ENCODE results near the gene MTMR3.

The MTMR3 gene

DNA sequence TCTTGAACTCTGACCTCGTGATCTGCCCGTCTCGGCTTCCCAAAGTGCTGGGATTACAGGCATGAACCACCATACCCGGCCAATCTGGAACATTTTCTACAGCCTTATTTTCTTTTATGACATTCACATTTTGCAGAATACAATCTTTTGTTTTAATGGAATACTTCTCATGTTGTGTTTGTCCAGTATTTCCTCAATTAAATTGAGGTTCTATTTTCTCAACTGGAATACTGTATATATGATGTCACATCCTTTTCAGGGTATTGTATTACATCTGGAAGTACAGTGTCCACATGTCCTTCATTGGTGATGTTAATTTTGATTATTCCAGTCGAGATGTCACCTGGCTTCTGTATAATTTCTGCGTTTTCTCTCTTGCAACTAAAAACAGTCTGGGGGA lies 106.5 kb downstream of the MTMR3 start:
- no peak for DNase-seq (ENCODE audit: low read depth)
- TF ChIP-seq, protein P1, sequence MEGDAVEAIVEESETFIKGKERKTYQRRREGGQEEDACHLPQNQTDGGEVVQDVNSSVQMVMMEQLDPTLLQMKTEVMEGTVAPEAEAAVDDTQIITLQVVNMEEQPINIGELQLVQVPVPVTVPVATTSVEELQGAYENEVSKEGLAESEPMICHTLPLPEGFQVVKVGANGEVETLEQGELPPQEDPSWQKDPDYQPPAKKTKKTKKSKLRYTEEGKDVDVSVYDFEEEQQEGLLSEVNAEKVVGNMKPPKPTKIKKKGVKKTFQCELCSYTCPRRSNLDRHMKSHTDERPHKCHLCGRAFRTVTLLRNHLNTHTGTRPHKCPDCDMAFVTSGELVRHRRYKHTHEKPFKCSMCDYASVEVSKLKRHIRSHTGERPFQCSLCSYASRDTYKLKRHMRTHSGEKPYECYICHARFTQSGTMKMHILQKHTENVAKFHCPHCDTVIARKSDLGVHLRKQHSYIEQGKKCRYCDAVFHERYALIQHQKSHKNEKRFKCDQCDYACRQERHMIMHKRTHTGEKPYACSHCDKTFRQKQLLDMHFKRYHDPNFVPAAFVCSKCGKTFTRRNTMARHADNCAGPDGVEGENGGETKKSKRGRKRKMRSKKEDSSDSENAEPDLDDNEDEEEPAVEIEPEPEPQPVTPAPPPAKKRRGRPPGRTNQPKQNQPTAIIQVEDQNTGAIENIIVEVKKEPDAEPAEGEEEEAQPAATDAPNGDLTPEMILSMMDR (IDR thresholded peaks at IDR 0.05; ENCODE audit: low read depth, low read length, missing control alignments) = no peak
- H3K4me3 ChIP-seq (ENCODE audit: low read depth, low read length) = no peak overlapping the region

DNA sequence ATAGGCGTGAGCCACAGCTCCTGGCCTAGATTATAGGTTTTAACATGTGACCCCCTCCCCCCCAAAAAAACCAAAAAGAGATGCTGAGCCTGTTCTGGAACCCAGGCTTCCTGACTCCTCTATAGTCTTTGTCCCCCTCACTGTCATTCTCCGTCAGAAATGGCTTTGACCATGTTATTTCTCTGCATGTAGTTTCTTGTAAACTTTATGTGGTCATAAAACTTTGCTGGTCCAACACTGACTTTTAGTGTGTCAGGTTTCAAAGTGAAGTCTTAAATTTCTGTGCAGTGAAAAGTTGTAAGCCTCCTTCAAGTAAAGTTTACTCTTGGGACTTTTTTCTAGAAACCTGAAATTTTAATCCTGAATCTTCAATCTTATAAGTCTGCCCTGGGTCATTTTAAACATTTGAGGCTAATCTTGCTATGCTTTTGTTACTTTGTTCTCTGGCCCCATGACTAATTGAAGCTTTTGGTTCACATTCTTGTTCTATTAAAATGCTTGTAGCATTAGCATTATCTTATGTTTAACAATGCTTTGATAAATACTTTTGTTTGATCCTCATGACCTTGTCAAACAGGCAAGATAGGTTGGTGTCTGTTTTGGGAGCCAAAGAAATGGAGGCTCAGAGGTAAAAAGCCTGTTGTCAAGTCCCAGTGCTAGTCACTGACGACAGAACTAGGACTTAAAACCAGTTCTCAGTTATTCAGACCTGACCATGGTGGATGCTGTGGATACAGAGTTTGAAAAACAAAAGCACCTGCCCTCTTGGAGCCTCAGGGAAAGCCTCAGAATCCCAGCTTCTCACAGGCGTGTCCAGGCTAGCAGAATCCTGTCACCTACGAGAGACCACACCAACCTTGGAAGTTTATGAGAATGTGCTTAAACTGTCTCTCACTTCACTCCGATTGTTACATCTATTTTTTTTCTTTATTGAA lies 109.6 kb downstream of the MTMR3 start:
- DNase-seq (ENCODE audit: low read depth) = no peak
- H3K4me3 ChIP-seq (ENCODE audit: low read depth, low read length) = no peak overlapping the region
- TF ChIP-seq, protein P1 (IDR thresholded peaks at IDR 0.05; ENCODE audit: low read depth, low read length, missing control alignments) = no peak

DNA sequence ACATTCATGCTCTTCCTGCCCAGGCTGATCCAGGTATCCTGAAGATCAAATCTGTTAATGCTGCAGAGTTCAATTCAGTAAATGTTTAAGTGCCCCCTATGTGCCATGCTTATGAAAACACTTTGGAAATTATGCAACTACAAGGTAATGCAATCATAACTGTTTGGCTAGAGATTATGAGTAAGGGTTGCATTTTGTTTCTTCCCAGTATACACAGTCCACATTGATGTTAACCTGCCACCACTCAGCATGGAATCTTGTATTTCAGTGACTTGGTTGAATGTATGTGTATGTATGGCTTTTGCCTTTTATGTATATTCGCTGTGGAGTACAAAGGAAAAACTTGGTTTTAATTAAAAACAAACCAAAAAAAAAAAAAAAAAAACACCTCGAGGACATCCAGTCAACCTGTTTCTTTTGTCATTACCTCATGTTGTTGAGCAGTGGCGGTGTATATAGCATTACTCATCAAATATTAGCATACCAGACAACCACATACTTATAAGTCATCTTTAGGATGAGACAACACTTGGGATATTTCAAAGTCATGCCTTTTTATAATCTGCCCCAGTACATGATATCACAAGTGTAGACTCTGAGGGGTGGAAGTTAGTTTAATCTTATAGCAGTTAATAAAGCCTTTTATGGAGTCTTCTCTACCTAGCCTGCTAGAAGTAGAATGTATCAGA lies 111.2 kb downstream of the MTMR3 start:
- TF ChIP-seq, protein P1 (IDR thresholded peaks at IDR 0.05; ENCODE audit: low read depth, low read length, missing control alignments) = no peak
- DNase-seq (ENCODE audit: low read depth) = no peak
- H3K4me3 ChIP-seq (ENCODE audit: low read depth, low read length) = no peak overlapping the region

DNA sequence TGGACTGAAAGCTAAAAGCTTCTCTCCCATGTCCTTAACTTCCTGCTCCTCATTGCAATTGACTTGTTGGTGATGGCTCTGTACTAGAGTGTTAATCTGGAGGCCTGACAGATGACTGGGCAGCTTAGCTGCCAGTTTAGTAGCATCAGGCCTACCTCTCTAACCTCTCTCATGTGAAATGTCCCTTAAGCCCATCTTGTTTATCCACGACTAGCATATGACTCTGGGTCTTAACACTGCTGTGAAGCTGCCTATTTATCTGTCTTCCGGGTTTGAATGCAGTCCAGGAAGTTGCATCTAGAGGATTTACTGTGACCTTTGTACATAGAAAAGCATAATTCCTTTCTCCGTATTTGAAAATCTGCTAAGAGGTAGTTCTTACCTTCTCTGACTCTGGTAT lies 112.0 kb downstream of the MTMR3 start:
- DNase-seq (ENCODE audit: low read depth) = no peak
- no peak overlapping the region for H3K4me3 ChIP-seq (ENCODE audit: low read depth, low read length)
- TF ChIP-seq, protein P1 (IDR thresholded peaks at IDR 0.05; ENCODE audit: low read depth, low read length, missing control alignments) = no peak

DNA sequence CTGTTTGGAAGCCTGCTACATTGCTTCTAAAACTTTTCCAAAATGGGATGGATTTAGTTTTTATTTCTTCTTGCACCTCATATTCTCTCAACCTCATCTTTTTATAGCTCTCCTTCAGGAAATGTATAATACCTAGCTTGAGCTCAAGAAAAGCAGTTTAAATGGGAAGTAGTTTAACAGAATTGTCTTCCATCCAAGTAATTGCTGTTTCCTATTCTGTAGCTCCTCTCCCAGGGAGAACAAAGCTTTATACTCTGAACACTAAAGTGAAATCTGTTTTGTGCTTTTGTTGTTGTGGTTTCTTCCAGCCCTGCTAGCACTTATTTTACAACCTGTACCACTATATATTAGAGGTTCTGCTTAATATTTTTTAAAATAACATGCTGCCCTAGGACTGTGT lies 114.1 kb downstream of the MTMR3 start:
- DNase-seq (ENCODE audit: low read depth) = no peak
- H3K4me3 ChIP-seq (ENCODE audit: low read depth, low read length) = no peak overlapping the region
- TF ChIP-seq, protein P1 (IDR thresholded peaks at IDR 0.05; ENCODE audit: low read depth, low read length, missing control alignments) = no peak

DNA sequence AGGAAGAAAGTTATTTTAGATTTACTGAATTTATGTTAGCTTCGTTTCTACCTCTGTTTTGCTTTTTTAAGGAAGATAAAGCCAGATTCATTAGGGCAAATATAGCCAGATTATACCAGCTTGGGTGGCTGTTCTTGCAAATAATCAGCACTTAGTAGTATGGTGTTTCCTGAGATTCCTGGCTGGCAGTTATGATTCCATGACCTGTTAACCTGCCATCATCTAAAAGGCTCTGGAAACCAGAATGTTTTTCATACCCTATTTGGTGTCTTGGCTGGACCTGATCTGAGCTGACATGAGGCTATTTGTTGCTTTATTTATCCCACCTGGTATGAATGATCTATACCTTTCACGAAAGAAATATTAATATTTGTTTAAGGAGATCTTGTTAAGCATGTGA lies 114.5 kb downstream of the MTMR3 start:
- H3K4me3 ChIP-seq (ENCODE audit: low read depth, low read length) = no peak overlapping the region
- no peak for DNase-seq (ENCODE audit: low read depth)
- TF ChIP-seq, protein P1 (IDR thresholded peaks at IDR 0.05; ENCODE audit: low read depth, low read length, missing control alignments) = no peak

All from GM12864 (cell line).